ENCODE data around the gene SECISBP2. TPM values are rescaled to one million over a fixed set of nuclear protein-coding genes. Genes with fewer than 3 reads are reported as not detected.

Gene SECISBP2
- total RNA-seq, 2 donors from 2014 or later = 43.1 to 76.2 TPM

DNA sequence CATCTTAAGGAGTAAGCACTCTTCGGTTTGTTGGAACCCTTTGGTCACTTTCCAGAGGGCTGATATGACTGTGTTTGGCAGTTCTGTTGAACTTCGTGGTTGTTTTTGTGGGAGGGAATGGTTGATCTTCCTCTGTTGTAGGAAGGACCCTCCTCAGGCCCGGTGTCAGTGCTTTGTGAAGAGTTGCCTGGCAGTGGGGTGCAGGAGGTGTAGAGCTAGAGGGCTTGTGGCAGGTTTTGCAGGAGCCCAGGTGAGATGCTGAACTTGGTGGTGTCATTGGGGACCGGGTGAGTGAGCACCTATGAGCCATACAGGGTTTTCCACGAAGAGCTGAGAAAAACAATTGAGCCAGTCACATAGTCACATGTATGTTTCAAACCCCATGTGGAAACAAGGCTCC, 27.2 kb downstream of the SECISBP2 start:
- TF ChIP-seq, protein P1, sequence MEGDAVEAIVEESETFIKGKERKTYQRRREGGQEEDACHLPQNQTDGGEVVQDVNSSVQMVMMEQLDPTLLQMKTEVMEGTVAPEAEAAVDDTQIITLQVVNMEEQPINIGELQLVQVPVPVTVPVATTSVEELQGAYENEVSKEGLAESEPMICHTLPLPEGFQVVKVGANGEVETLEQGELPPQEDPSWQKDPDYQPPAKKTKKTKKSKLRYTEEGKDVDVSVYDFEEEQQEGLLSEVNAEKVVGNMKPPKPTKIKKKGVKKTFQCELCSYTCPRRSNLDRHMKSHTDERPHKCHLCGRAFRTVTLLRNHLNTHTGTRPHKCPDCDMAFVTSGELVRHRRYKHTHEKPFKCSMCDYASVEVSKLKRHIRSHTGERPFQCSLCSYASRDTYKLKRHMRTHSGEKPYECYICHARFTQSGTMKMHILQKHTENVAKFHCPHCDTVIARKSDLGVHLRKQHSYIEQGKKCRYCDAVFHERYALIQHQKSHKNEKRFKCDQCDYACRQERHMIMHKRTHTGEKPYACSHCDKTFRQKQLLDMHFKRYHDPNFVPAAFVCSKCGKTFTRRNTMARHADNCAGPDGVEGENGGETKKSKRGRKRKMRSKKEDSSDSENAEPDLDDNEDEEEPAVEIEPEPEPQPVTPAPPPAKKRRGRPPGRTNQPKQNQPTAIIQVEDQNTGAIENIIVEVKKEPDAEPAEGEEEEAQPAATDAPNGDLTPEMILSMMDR (IDR thresholded peaks at IDR 0.05) = no peak
- Histone ChIP-seq H3K4me3 (no peak overlapping the region), H3K4me1 (replicated peaks) (no peaks in the 10 kb centered on the region), H3K27me3 (replicated peaks; ENCODE audit: insufficient read depth) (no peaks in the 10 kb centered on the region), H3K36me3 (peaks cover 0 to 17% of the 10 kb centered on the region in 2 donors), H3K9me3 (no peaks in the 10 kb centered on the region), H3K27ac (no peak overlapping the region)
- intact Hi-C loops (cut with DNase I) = no loop called here
- WGBS = 93% methylated on average over 5 of the region's 5 CpGs
- no peak for DNase-seq (ENCODE audit: low spot score)

DNA sequence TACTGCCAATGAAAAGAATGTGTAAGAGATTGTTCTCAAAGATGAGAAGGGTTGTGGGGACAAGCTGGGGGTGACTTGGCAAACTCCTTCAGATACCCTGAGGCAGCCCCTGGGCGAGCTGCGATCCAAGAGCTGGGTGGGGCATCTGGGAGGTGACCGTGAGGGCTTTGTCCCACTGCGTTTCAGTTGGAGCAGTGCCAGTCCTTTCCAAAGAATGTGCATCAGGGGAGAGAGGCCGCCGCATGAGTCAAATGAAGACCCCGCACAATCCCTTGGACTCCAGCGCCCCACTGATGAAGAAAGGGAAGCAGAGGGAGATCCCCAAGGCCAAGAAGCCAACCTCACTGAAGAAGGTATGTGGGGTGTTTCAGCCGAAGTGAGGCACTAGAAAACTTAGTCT, 28.4 kb downstream of the SECISBP2 start:
- WGBS = 67% methylated on average over 9 of the region's 9 CpGs
- H3K36me3 ChIP-seq = peaks cover 1 to 26% of the 10 kb centered on the region in 2 donors
- no peak for TF ChIP-seq POLR2AphosphoS5 (IDR thresholded peaks at IDR 0.05)
- intact Hi-C loops (cut with DNase I) = no loop called here
- no peak overlapping the region for H3K4me3 ChIP-seq
- no peaks in the 10 kb centered on the region for H3K4me1 ChIP-seq (replicated peaks)
- H3K27me3 ChIP-seq (replicated peaks; ENCODE audit: insufficient read depth) = no peaks in the 10 kb centered on the region
- H3K9me3 ChIP-seq = no peaks in the 10 kb centered on the region
- no peak for DNase-seq (ENCODE audit: low spot score)
- no peak overlapping the region for H3K27ac ChIP-seq

DNA sequence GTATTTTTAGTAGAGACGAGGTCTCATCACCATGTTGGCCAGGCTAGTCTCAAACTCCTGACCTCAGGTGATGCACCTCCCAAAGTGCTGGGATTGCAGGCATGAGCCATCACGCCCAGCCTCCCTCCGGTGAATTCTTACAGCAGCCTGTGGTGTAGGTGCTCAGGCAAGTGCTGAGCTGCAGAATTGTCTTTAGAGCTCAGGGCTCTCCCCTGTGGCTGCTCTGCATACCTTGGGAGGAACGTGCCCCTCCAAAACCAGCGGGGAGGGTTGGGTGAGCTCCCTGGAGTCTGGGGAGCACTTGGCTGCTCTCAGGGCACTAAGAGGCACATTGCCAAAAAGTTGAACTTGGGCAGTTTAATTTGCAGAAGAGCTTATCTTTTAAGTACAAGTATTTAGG, 29.4 kb downstream of the SECISBP2 start:
- H3K36me3 ChIP-seq = peaks cover 2 to 26% of the 10 kb centered on the region in 2 donors

DNA sequence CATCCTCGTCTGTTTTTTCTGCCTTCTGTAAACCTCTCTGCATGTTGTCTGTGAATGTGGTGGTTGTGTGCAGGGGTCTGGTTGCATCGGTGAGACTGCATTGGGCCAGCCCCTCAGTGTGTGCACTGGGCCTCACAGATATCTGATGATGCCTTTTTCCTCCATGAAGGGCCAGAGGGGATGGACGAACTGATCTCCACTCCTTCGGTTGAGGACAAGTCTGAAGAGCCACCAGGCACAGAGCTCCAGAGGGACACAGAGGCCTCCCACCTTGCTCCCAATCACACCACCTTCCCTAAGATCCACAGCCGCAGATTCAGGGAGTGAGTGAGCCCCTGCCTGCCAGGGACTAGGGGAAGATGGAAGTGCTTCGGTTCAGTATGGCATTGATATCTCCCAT, 31.3 kb downstream of the SECISBP2 start:
- H3K27me3 ChIP-seq (replicated peaks; ENCODE audit: insufficient read depth) = no peaks in the 10 kb centered on the region
- H3K4me1 ChIP-seq (replicated peaks) = no peaks in the 10 kb centered on the region
- WGBS = 94% methylated on average over 6 of the region's 6 CpGs
- intact Hi-C loops (cut with DNase I) = no loop called here
- H3K4me3 ChIP-seq = no peak overlapping the region
- DNase-seq (ENCODE audit: low spot score) = no peak
- peaks cover 2 to 26% of the 10 kb centered on the region in 2 donors for H3K36me3 ChIP-seq
- no peak overlapping the region for H3K27ac ChIP-seq
- TF ChIP-seq POLR2AphosphoS5 (IDR thresholded peaks at IDR 0.05) (no peak), POLR2A (IDR thresholded peaks at IDR 0.05) (no peak)
- TF ChIP-seq, protein P1 (IDR thresholded peaks at IDR 0.05) = no peak
- H3K9me3 ChIP-seq = no peaks in the 10 kb centered on the region

More for the DNA sequence above, 29.4 kb downstream of the SECISBP2 start:
- H3K4me3 ChIP-seq = no peak overlapping the region
- no peak overlapping the region for H3K27ac ChIP-seq
- no peak for DNase-seq (ENCODE audit: low spot score)
- no peaks in the 10 kb centered on the region for H3K9me3 ChIP-seq
- no peaks in the 10 kb centered on the region for H3K27me3 ChIP-seq (replicated peaks; ENCODE audit: insufficient read depth)
- intact Hi-C loops (cut with DNase I) = no loop called here
- whole genome bisulfite sequencing = 77% methylated on average over 5 of the region's 5 CpGs
- H3K4me1 ChIP-seq (replicated peaks) = no peaks in the 10 kb centered on the region
- TF ChIP-seq, protein P1 (IDR thresholded peaks at IDR 0.05) = no peak
- TF ChIP-seq POLR2A (IDR thresholded peaks at IDR 0.05) (no peak), POLR2AphosphoS5 (IDR thresholded peaks at IDR 0.05) (no peak)

DNA sequence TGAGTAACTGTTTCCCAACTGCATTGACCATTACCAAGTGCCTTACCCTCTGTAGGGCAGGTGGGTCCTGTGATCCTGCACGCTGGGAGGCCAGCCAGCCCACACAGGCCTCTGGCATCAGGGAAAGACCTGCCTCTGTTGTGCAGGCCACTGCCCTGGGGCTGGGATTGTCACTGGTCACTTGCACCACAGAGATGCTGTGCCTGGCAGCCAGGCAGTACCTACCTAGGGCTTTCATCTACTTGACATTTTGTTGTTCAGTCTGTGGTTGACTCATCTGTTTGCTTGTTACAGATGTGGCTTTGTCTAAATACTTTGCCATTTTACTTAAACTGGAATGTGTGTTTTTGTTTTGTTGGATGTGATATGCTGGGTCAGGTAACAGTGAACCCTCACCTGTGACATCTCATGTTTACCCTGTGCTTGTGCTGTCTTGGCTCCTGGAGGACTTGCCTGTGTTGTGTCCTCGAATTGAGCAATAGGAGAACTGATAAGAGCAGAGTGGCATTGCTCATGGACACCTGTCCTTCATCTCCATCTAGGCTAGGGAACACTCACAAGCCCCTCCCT, 32.8 kb downstream of the SECISBP2 start:
- 88% methylated on average over 2 of the region's 2 CpGs for WGBS
- Histone ChIP-seq H3K36me3 (peaks cover 2 to 26% of the 10 kb centered on the region in 2 donors), H3K4me3 (no peak overlapping the region), H3K9me3 (no peaks in the 10 kb centered on the region), H3K27me3 (replicated peaks; ENCODE audit: insufficient read depth) (no peaks in the 10 kb centered on the region), H3K27ac (no peak overlapping the region), H3K4me1 (replicated peaks) (no peaks in the 10 kb centered on the region)
- no peak for DNase-seq (ENCODE audit: low spot score)
- TF ChIP-seq POLR2AphosphoS5 (IDR thresholded peaks at IDR 0.05) = no peak
- TF ChIP-seq, protein P1 (IDR thresholded peaks at IDR 0.05) = no peak
- no peak for TF ChIP-seq POLR2A (IDR thresholded peaks at IDR 0.05)
- intact Hi-C loops (cut with DNase I) = no loop called here
